WTC11 (cell line): ENCODE data around the gene CCDC107.

Experiments used
- CBFB ChIP-seq: sonication (generic); formaldehyde crosslinking; IDR thresholded peaks from 2 replicates; pipeline ENCODE4 v1.8.1; 2022; ENCODE audit warnings: mild to moderate bottlenecking, low read depth, missing genetic modification reagents
- CTCF ChIP-seq: fragments of 200-600 bp; IDR thresholded peaks from 2 replicates; pipeline ENCODE4 v1.8.0; 2022; ENCODE audit warnings: antibody characterized with exemption
- FOXJ3 ChIP-seq: sonication (generic); formaldehyde crosslinking; IDR thresholded peaks from 2 replicates; pipeline ENCODE4 v1.9.0; 2021; ENCODE audit warnings: missing genetic modification reagents, mild to moderate bottlenecking, borderline replicate concordance
- FOXK1 ChIP-seq: sonication (generic); formaldehyde crosslinking; IDR thresholded peaks from 2 replicates; pipeline ENCODE4 v1.8.0; 2022; ENCODE audit warnings: mild to moderate bottlenecking, moderate library complexity, missing genetic modification reagents
- NR3C1 ChIP-seq: sonication (generic); formaldehyde crosslinking; conservative IDR thresholded peaks from 2 replicates; pipeline ENCODE4 v1.8.1; 2023; ENCODE audit warnings: low read depth, mild to moderate bottlenecking, missing genetic modification reagents
- TF ChIP-seq, protein P1 (sequence below): sonication (generic); formaldehyde crosslinking; IDR thresholded peaks from 2 replicates; pipeline ENCODE4 v1.8.0; 2022; ENCODE audit warnings: mild to moderate bottlenecking, missing genetic modification reagents
- TF ChIP-seq, protein P2 (sequence below): sonication (generic); formaldehyde crosslinking; IDR thresholded peaks from 2 replicates; pipeline ENCODE4 v1.8.1; 2023; ENCODE audit warnings: mild to moderate bottlenecking, moderate library complexity, missing genetic modification reagents
- TF ChIP-seq, protein P3 (sequence below): sonication (generic); formaldehyde crosslinking; IDR thresholded peaks from 2 replicates; pipeline ENCODE4 v1.8.1; 2023; ENCODE audit warnings: mild to moderate bottlenecking, missing genetic modification reagents, moderate library complexity

DNA sequence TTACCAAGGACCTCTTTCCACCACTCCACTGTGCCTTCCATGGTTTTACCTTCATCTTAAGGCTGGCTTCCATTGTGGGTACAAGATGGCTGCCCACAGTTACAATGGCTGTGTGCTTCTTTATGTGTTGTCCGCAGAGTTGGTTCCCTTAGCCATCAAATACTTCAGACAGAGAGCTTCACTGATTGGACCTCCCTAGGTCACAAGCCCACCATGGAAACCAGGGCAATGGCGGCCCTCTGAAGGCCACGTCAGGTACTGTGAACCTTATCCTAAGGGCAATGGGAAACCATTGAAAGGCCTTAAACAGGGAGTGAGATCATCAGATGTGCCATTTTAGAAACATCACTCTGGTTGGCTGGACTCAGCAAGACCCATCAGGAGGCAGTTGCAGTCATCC, 9.8 kb downstream of the CCDC107 start:
- TF ChIP-seq NR3C1 (CRISPR knock-in tag): no peak
- no peak for TF ChIP-seq CTCF
- TF ChIP-seq, protein P1, sequence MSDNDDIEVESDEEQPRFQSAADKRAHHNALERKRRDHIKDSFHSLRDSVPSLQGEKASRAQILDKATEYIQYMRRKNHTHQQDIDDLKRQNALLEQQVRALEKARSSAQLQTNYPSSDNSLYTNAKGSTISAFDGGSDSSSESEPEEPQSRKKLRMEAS (CRISPR knock-in tag): no peak
- TF ChIP-seq, protein P2, sequence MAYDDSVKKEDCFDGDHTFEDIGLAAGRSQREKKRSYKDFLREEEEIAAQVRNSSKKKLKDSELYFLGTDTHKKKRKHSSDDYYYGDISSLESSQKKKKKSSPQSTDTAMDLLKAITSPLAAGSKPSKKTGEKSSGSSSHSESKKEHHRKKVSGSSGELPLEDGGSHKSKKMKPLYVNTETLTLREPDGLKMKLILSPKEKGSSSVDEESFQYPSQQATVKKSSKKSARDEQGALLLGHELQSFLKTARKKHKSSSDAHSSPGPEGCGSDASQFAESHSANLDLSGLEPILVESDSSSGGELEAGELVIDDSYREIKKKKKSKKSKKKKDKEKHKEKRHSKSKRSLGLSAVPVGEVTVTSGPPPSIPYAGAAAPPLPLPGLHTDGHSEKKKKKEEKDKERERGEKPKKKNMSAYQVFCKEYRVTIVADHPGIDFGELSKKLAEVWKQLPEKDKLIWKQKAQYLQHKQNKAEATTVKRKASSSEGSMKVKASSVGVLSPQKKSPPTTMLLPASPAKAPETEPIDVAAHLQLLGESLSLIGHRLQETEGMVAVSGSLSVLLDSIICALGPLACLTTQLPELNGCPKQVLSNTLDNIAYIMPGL: no peak
- no peak for TF ChIP-seq FOXJ3
- no peak for TF ChIP-seq CBFB (CRISPR knock-in tag)
- no peak for TF ChIP-seq FOXK1 (CRISPR knock-in tag)
- TF ChIP-seq, protein P3, sequence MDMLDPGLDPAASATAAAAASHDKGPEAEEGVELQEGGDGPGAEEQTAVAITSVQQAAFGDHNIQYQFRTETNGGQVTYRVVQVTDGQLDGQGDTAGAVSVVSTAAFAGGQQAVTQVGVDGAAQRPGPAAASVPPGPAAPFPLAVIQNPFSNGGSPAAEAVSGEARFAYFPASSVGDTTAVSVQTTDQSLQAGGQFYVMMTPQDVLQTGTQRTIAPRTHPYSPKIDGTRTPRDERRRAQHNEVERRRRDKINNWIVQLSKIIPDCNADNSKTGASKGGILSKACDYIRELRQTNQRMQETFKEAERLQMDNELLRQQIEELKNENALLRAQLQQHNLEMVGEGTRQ (CRISPR knock-in tag): no peak
